ENCODE results near the gene RASSF5.

RASSF5 gene

GRCh38 chr1:206551986-206552326 lies 44.6 kb downstream of the RASSF5 start:
- peak; percentile 59 for DNase-seq

DNA sequence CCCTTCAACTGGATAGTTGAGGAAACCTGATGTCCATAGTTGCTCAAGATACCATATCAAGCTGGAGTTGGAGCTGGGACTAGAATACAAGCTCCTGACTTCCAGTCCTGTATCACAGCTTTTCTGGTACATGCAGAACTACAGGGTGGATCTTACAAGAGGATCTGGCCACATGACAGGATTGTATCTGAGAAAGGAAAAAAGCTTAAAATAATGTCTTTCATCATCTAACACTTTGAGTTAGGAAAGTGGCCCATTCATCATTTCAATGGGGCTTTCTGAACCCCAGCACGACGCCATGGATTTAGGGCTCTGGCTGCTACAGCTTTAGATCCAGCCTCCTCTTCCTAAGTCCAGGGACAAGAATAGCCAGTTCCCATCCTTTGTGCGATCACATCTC lies 46.9 kb downstream of the RASSF5 start:
- no peak for DNase-seq

GRCh38 chr1:206554701-206555472 lies 47.6 kb downstream of the RASSF5 start:
- DNase-seq, result no peak

GRCh38 chr1:206555473-206555935 lies 48.2 kb downstream of the RASSF5 start:
- no peak for DNase-seq

DNA sequence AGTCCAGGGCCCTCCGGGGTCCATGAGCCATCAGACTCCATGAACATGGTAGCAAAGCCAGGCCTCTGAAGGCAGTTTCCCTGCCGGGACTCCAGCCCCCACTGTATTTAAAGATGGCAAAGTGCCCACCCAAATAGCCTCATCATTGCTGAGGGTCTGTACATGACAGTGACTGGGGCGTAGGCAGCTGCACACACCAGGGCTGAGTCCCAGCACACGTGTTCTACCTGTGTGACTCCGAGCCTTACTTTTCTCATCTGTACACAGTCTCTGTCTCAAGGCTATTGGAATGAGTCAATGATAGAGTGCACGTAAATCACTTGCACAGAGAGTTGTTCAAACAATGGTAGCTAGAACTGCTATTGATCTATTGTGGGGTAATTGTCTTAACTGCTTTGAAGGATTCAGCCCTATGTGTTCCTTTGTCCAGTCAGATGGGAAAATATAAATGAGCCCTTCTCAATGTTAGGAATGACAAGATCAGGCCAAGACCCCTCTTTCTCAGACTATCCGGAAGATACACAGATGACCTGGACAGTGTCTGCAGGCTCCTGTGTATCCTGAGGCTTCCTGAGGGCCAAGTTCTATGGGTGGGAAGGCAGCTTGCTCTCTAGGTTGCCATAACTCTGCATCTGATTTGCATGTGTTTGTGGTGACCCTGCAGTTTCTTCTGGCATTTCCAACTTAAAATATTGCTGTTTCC lies 48.9 kb downstream of the RASSF5 start:
- DNase-seq, result no peak

DNA sequence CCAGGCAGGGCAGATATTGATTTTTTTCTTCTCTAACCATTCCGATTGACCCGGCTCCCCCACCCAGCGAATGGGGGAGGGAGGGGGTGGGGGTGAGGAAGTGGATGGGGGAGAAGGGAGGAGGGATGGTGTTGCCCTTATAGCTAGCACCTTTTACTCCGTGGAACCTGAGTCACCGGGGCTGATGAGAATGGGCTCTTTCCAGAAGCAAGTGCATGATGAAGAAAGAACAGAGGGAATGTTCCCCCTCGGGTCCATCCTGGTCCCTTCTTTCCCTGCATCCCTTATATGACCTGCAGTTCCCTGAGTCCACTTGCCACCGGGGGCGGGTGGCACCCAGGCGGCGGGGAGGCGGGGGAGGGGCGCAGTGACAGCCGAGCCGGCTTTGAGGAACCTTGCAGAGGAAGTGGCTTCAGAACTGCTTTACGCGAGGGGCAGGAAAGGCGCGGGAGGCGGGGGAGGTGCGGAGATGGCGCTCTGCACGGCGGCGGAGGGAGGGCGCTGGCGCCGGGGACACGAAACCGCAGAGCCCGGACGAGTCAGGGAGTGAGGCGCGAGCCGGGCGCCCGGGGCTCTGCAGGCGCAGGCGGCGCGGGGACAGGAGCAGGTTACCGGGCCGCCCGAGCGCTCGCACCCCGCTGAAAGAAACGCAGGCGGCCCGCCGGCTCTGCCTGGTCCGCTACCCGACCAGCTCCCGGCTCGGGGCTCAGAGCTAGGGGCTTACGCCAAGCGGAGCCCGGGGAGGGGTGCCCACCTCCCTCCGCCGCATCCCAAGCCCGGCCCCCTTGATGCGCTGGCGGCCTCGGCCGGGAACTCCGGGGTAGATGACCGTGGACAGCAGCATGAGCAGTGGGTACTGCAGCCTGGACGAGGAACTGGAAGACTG lies 49.7 kb downstream of the RASSF5 start:
- DNase-seq, result peak; percentile 87

- no peak for DNase-seq
These were observed 50.5 kb downstream of the RASSF5 start for GRCh38 chr1:206557636-206558473.

GRCh38 chr1:206558794-206559671 lies 51.7 kb downstream of the RASSF5 start:
- no peak for DNase-seq

DNA sequence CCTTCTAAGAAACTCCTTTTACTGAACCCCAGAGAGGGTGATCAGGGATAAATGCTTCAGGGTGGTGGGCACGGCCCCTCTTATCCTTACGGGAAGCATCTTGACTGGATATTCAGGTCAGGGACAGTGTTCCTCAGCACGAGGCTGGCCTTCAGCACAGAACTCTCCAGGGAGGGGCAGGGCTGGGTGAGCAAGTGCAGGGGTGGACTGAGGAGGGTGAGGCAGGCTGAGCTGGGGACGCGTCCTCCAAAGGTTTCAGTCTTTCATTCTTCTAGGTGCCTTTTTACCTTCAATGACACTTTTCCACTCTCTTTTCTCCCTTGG lies 52.3 kb downstream of the RASSF5 start:
- DNase-seq, result no peak

- DNase-seq, result no peak
These were observed 52.8 kb downstream of the RASSF5 start for GRCh38 chr1:206560007-206560716.

DNA sequence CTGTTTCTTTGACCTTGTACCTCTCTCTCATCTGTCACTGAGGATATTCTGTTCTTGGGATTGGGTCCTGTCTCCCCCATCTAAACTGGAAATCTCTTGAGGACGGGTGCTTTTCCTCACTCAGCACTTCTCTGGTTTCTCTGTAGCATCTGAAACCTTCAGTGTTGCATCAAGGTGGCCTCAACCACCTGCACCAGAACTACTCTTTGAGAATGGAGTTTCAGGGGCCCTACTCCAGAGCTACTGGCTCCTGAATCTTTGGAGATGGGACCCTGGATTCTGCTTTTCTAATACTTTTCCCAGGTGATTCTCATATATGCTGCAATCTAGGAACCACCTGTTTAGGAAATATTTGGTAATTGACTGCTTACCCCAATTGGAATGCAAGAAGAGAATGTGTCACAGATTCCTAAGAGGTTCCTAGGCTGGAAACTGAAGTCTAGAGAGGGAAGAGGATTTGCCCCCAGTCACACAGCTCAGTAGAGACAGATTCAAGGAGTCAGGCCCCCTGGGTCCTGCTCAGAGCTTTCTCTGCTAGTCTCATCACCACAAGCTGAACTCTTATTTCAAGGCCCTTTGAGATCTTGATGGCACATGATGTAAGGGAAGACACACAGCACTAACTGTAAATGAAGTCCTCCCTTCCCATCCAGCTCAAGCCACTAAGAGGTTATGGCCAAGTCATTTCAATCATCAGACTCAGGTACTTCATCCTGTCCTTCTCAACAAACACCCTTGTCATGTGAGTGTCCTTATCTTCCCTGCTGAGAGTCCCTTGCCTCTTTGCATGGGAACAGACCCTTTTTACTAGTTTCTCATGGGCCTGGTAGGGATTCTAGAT lies 56.3 kb downstream of the RASSF5 start:
- DNase-seq, result no peak

DNA sequence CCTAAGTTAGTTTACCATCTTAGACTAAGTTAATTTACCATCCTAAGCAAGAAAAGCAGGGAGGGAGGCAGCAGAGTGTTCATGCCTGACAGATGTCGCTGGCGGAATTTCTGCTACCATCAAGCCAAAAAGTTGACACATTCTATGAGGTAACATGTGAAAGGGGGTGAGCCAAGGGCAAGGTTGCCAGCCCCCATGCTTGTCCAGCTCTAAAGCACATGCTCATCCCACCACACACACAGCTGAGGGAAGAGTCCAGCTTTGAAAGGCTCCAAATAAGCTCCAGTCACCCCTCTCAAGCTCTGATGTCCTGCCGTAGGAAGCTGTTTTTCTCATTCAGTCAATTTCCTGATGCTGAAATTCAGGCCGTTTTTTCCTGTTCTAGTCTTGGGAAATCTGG lies 58.7 kb downstream of the RASSF5 start:
- no peak for DNase-seq

DNA sequence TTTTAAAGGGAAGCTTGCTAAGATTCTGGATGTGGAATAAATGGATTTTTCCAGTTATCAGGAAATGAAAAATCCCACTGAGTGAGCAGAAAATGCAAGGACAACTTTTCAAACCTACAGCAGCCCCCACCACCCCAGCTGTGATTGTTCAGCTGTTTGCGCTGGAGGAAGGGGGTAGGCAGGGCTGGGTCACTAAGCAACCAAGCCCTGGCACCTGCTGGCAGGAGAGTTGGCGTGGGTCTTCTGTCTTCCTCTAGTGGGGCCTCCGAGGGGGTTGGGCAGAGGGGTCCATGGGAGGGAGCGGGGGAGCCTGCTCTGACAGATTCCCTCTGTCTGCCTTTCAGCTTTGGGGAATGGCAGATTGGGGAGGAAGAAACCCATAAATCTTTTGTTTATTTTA lies 59.7 kb downstream of the RASSF5 start:
- no peak for DNase-seq

GRCh38 chr1:206568256-206568655 lies 60.9 kb downstream of the RASSF5 start:
- no peak for DNase-seq

DNA sequence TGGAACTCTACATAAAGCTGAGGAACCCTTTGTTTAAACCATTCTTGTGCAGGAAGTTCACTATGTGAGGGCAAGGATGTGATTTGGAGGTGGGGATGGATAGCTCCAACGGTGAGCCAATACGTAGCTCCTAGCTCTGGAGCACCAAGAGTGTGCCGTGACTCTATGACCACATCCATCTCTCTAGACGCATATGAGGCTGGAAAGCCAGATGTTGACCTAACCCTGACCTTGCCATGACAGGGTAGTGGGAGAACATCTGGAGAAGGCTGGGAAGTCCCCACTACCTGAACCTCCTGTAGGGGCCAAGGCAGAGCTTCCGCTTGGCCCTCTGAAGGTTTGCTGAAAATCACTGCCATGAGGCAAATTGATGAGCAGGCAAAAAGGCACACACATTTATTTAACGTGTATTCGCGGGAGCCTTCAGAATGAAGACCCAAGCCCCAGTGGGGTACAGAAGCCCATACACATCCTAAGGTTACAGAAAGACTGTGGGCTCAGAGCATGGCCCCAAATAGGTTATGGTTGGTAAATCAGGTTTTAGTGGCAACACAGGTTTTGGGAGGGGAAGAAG lies 61.5 kb downstream of the RASSF5 start:
- DNase-seq, result no peak

DNA sequence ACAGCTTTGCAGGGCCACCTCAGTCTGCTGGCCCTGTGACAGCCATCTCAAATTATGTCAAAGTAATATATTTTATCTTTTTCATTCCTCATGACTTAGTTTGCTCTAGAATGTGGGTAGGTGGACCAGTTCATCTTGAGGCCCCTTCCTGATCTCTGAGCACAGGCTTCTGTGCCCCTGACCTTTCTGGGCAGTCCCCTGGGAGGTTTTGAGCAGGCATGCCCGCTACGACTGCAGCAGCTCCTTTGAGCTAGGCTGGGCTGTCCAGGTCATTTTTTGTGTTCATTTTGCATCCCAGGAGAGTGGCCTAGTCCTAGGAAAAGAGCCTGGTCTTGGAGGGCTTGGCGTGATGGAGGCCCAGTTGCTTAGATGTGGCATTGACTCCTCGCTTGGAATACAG lies 62.2 kb downstream of the RASSF5 start:
- DNase-seq, result no peak

GRCh38 chr1:206570529-206570928 lies 63.2 kb downstream of the RASSF5 start:
- no peak for DNase-seq

DNA sequence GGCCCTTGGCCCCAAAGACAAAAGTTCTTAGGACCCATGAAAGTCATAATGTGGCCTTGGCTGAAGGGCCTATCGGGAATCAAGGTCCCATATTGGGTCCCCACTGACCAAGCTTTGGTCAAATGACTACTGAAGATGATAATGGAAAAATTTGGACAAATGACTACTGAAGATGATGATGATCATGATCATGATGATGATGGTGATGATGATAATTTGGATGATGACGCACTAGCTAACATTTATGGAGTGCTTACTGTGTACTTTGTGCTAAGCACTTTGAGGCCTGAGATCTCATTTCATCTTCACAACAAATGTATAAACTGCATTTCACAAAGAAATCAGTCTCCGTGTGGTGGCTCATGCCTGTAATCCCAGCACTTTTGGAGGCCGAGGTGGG lies 65.5 kb downstream of the RASSF5 start:
- DNase-seq, result no peak

DNA sequence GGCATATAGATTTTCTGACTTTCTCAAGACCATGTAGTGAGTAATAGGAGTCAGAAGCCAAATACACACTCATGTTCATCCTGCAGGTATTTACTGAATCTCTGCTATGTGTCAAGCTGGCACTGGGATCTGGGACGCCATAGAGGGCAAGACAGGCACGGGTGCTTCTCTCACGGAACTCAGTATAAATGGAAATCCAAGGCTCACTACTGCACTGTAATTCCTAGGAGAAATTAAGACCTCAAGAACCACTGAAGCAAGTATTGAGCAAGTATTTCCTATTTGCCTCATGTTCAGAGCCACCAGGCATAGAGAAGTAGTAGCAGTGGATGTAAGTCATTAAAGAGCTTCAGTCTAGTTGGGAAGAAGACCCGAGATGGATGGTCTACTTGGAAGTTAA lies 66.0 kb downstream of the RASSF5 start:
- no peak for DNase-seq

DNA sequence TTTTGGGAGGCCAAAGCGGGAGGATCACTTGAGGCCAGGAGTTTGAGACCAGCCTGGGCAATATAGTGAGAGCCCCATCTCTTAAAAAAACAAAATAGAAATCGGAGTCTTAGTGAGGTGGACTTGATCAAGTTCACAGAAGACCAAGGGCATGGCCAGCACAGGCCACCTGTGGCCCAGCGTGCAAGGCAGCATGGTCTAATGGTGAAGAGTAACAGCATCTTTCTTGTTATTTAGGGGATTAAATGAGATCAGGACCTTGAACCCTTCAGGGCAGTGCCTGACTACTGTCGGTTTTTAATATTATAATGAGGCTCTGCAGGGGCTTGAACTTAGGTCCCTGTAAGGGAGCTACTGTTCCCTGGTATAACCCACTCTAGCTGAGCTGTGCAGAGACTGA lies 66.4 kb downstream of the RASSF5 start:
- no peak for DNase-seq
